Measurements from ENCODE around the gene ASIC5. TPM values are rescaled to one million over a fixed set of nuclear protein-coding genes. Genes with fewer than 3 reads are reported as not detected.
"Not testable (repeated sequence)": the region's sequence is repeated elsewhere in the genome, so short reads cannot be mapped to it uniquely, and the experiment has no call there.

The ASIC5 gene
- total RNA-seq, 5 donors from 2014 or later (not counting 1 experiment from before 2014, with no cell fraction given), result not detected

DNA sequence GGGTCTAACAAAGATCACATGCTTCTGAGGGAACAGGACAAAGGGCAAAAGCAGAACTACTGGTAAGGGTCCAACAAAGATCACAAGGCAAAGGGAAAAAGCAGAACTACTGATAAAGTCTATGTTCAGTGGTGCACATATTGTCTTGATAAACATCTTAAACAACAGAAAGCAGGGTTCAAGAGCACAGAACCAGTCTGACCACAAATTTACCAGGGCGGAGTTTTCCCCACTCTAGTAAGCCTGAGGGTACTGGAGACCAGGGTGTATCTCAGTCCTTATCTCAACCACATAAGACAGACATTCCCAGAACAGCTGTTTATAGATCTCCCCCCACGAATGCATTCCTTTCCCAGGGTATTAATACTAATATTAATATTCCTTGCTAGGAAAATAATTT, 32.3 kb upstream of the ASIC5 start:
- no CpG with 5 or more reads among the region's 2 CpGs for WGBS (ENCODE audit: insufficient coverage)
- H3K4me1 Mint-ChIP-seq; DNase-seq; H3K36me3 Mint-ChIP-seq; H3K27ac Mint-ChIP-seq; POLR2A ChIA-PET; H3K27ac ChIP-seq (ENCODE audit: low read length); H3K4me3 Mint-ChIP-seq; H3K9me3 ChIP-seq; ATAC-seq (replicated peaks in 1 of 4); H3K27me3 ChIP-seq (replicated peaks in 1 of 2; ENCODE audit: control insufficient read depth in 2 of 2, extremely low read depth in 1 of 2, insufficient read depth in 2 of 2, low read length in 1 of 2); H3K36me3 ChIP-seq (ENCODE audit: control insufficient read depth in 2 of 2, extremely low read depth in 1 of 2, insufficient read depth in 1 of 2, low read length in 1 of 2); CTCF ChIA-PET; H3K27me3 Mint-ChIP-seq; H3K4me1 ChIP-seq (ENCODE audit: control insufficient read depth in 1 of 2, extremely low read depth in 1 of 2, insufficient read depth in 2 of 2, low read length in 2 of 2); H3K4me3 ChIP-seq (ENCODE audit: control insufficient read depth in 1 of 2, extremely low read depth in 1 of 2, low read length in 1 of 2): not testable (repeated sequence)
- H3K9me3 Mint-ChIP-seq, result peaks cover 0 to 12% (median 6%) of the 10 kb centered on the region in 3 donors

DNA sequence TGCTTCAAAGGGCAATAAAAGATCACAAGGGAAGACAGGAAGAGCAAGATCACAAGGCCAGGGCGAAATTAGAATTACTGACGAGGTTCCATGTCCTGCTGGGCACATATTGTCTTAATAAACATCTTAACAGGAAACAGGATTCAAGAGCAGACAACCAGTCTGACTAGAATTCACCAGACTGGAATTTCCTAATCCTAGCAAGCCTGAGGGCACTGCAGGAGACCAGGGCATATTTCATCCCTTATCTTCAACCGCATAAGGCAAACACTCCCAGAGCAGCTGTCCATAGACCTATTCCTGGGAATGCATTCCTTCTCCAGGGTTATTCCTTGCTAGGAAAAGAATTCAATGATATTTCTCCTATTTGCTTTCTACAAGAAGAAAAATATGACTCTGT, 25.0 kb upstream of the ASIC5 start:
- no peak overlapping the region for H3K27ac ChIP-seq (ENCODE audit: low read length)
- ChIA-PET CTCF (no interaction called here), POLR2A (no interaction called here)
- H3K4me1 ChIP-seq (ENCODE audit: control insufficient read depth in 1 of 2, extremely low read depth in 1 of 2, insufficient read depth in 2 of 2, low read length in 2 of 2), result no peaks in the 10 kb centered on the region
- 77% methylated on average over 3 of the region's 3 CpGs for WGBS (ENCODE audit: insufficient coverage)
- H3K4me1 Mint-ChIP-seq, result no peaks in the 10 kb centered on the region
- DNase-seq (no peak), ATAC-seq (replicated peaks in 1 of 4) (no peak)
- no peak overlapping the region for H3K4me3 Mint-ChIP-seq
- H3K27me3 ChIP-seq (replicated peaks in 1 of 2; ENCODE audit: control insufficient read depth in 2 of 2, extremely low read depth in 1 of 2, insufficient read depth in 2 of 2, low read length in 1 of 2), result no peaks in the 10 kb centered on the region
- no peaks in the 10 kb centered on the region for H3K36me3 Mint-ChIP-seq
- H3K4me3 ChIP-seq (ENCODE audit: control insufficient read depth in 1 of 2, extremely low read depth in 1 of 2, low read length in 1 of 2), result no peak overlapping the region
- no peaks in the 10 kb centered on the region for H3K36me3 ChIP-seq (ENCODE audit: control insufficient read depth in 2 of 2, extremely low read depth in 1 of 2, insufficient read depth in 1 of 2, low read length in 1 of 2)
- H3K27ac Mint-ChIP-seq, result no peak overlapping the region
- peaks cover 0 to 6% (median 3%) of the 10 kb centered on the region in 3 donors for H3K9me3 Mint-ChIP-seq
- no peaks in the 10 kb centered on the region for H3K9me3 ChIP-seq
- H3K27me3 Mint-ChIP-seq, result peaks cover 16 to 19% of the 10 kb centered on the region in 2 donors

DNA sequence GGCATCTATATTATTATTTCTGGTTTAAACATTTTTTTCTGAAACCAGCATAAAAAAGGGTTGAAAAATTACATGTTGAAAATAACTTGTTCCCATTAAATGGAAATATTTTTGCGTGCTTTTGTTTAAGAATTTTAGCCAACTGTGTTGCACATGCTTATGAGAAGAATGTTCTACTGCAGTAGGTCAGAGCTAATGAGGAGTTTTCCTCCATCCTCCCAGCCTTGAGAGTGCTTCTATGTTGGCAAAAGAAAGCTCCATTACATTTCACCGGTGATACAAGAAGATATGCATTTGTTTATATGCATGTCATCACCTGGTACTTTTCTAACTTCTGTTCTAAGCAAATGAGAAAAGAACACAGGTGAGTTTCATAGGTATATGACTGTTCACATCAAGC, 23.9 kb upstream of the ASIC5 start:
- Mint-ChIP-seq H3K27me3 (peaks cover 16 to 19% of the 10 kb centered on the region in 2 donors), H3K36me3 (no peaks in the 10 kb centered on the region), H3K4me1 (no peaks in the 10 kb centered on the region), H3K9me3 (peaks cover 0 to 6% (median 0%) of the 10 kb centered on the region in 3 donors), H3K27ac (no peak overlapping the region), H3K4me3 (no peak overlapping the region)
- no peak overlapping the region for H3K27ac ChIP-seq (ENCODE audit: low read length)
- ATAC-seq (replicated peaks in 1 of 4) (no peak), DNase-seq (no peak)
- H3K27me3 ChIP-seq (replicated peaks in 1 of 2; ENCODE audit: control insufficient read depth in 2 of 2, extremely low read depth in 1 of 2, insufficient read depth in 2 of 2, low read length in 1 of 2), result no peaks in the 10 kb centered on the region
- ChIA-PET CTCF (no interaction called here), POLR2A (interaction anchor here in 1 of 2 donors (0.6 kb wide), 1 partner anchor 9 kb away, joined by 3 read pairs; no protein-coding TSS in a partner anchor)
- no peaks in the 10 kb centered on the region for H3K4me1 ChIP-seq (ENCODE audit: control insufficient read depth in 1 of 2, extremely low read depth in 1 of 2, insufficient read depth in 2 of 2, low read length in 2 of 2)
- H3K4me3 ChIP-seq (ENCODE audit: control insufficient read depth in 1 of 2, extremely low read depth in 1 of 2, low read length in 1 of 2), result no peak overlapping the region
- no peaks in the 10 kb centered on the region for H3K36me3 ChIP-seq (ENCODE audit: control insufficient read depth in 2 of 2, extremely low read depth in 1 of 2, insufficient read depth in 1 of 2, low read length in 1 of 2)
- WGBS (ENCODE audit: insufficient coverage), result 67% methylated on average over 1 of the region's 2 CpGs
- H3K9me3 ChIP-seq, result no peaks in the 10 kb centered on the region

DNA sequence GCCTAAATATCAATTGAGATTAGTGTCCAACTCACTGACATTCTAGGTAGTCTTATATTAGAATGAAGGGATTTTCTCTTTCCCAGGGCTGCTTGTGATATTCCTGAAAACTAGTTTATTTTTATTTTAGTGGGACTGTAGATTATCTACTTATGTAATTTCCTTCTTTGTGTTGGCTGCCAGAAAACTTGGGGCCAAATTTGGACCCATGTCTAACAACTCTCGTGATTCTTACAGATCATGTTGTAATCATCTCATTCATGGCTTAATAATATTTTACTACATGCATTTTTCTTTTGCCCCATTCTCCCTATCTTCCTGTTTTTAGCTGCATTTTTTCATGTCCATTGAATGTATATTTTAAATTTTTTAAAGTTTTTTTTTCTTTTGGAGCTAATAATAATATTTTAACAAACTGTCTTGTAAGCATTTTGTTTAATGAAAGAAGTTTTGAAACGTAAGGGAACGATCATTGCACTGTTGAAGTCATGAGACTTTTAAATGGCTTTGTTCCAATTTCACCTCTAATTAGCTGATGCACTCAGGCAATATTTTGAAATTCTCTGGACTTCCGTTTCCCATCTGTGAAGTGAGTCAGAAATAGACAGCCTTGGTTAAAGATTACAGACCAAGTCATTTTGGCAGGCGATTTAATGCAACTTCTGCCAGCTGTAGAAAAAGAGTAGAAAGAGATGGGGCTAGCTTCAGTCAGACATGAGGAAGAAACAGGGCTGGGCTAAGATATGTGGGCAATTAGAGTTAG, 23.1 kb upstream of the ASIC5 start:
- no peak for DNase-seq
- Histone ChIP-seq H3K4me3 (ENCODE audit: control insufficient read depth in 1 of 2, extremely low read depth in 1 of 2, low read length in 1 of 2) (no peak overlapping the region), H3K9me3 (no peaks in the 10 kb centered on the region), H3K27me3 (replicated peaks in 1 of 2; ENCODE audit: control insufficient read depth in 2 of 2, extremely low read depth in 1 of 2, insufficient read depth in 2 of 2, low read length in 1 of 2) (no peaks in the 10 kb centered on the region), H3K4me1 (ENCODE audit: control insufficient read depth in 1 of 2, extremely low read depth in 1 of 2, insufficient read depth in 2 of 2, low read length in 2 of 2) (no peaks in the 10 kb centered on the region), H3K36me3 (ENCODE audit: control insufficient read depth in 2 of 2, extremely low read depth in 1 of 2, insufficient read depth in 1 of 2, low read length in 1 of 2) (no peaks in the 10 kb centered on the region), H3K27ac (ENCODE audit: low read length) (no peak overlapping the region)
- Mint-ChIP-seq H3K27ac (no peak overlapping the region), H3K9me3 (peaks cover 0 to 6% (median 0%) of the 10 kb centered on the region in 3 donors), H3K27me3 (peaks cover 16 to 18% of the 10 kb centered on the region in 2 donors), H3K36me3 (no peaks in the 10 kb centered on the region), H3K4me3 (no peak overlapping the region), H3K4me1 (no peaks in the 10 kb centered on the region)
- CTCF ChIA-PET, result interaction anchor here in 1 of 2 donors (0.6 kb wide), 1 partner anchor 1388 kb away, joined by 3 read pairs; no protein-coding TSS in a partner anchor
- ATAC-seq (replicated peaks in 1 of 4), result no peak
- 75% methylated on average over 2 of the region's 5 CpGs for WGBS (ENCODE audit: insufficient coverage)
- POLR2A ChIA-PET, result interaction anchor here in 1 of 2 donors (0.6 kb wide), 1 partner anchor 8 kb away, joined by 3 read pairs; no protein-coding TSS in a partner anchor

DNA sequence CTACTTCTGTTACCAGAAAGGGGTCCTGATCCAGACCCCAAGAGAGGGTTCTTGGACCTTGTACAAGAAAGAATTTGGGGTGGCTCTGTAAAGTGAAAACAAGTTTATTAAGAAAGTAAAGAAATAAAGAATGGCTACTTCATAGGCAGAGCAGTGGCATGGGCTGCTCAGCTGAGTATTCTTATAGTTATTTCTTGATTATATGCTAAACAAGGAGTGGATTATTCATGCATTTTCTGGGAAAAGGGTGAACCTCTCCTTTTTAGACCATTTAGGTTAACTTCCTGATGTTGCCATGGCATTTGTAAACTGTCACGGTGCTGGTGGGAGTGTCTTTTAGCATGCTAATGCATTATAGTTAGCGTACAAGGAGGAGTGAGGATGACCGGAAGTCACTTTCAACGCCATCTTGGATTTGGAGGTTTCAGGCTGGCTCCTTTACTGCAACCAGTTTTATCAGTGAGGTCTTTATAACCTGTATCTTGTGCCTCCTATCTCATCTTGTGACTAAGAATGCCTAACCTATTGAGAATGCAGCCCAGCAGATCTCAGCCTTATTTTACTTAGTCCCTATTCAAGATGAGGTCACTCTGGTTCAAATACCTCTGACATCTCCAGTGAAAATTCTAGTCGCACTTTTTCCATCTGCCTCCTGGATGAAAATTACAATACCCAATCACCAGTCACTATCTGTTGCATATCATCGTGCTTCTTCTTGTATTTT, 21.9 kb upstream of the ASIC5 start:
- H3K9me3 ChIP-seq, result no peaks in the 10 kb centered on the region
- H3K27ac ChIP-seq (ENCODE audit: low read length), result no peak overlapping the region
- CTCF ChIA-PET, result no interaction called here
- no peaks in the 10 kb centered on the region for H3K36me3 ChIP-seq (ENCODE audit: control insufficient read depth in 2 of 2, extremely low read depth in 1 of 2, insufficient read depth in 1 of 2, low read length in 1 of 2)
- ATAC-seq (replicated peaks in 1 of 4), result no peak
- POLR2A ChIA-PET, result no interaction called here
- peaks cover 0 to 2% of the 10 kb centered on the region in 2 experiments for H3K27me3 ChIP-seq (replicated peaks in 1 of 2; ENCODE audit: control insufficient read depth in 2 of 2, extremely low read depth in 1 of 2, insufficient read depth in 2 of 2, low read length in 1 of 2)
- no CpG with 5 or more reads among the region's 6 CpGs for WGBS (ENCODE audit: insufficient coverage)
- peaks cover 0 to 10% (median 0%) of the 10 kb centered on the region in 3 donors for H3K9me3 Mint-ChIP-seq
- H3K27ac Mint-ChIP-seq, result no peak overlapping the region
- no peaks in the 10 kb centered on the region for H3K4me1 ChIP-seq (ENCODE audit: control insufficient read depth in 1 of 2, extremely low read depth in 1 of 2, insufficient read depth in 2 of 2, low read length in 2 of 2)
- no peak overlapping the region for H3K4me3 ChIP-seq (ENCODE audit: control insufficient read depth in 1 of 2, extremely low read depth in 1 of 2, low read length in 1 of 2)
- no peaks in the 10 kb centered on the region for H3K36me3 Mint-ChIP-seq
- no peaks in the 10 kb centered on the region for H3K4me1 Mint-ChIP-seq
- H3K27me3 Mint-ChIP-seq, result peaks cover 15 to 16% of the 10 kb centered on the region in 2 donors
- no peak overlapping the region for H3K4me3 Mint-ChIP-seq
- DNase-seq, result no peak

DNA sequence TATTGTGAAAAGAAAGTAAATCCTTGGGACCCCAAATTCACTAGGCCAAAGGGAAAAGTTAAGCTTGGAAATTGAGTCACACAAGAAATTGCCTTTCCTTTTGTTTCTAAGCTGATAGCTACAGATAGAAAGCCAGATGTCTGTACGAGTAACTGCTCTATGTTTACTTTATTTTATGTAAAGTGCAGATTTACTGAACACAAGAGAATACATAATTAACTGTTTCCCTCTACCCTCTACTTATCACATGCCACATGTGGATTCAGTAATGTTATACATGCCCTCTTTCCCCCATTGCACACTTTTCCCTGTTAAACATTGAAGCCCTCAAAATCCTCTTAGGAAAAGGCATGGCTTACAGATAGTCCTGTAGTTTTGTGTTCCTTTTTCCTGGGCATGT, 21.0 kb upstream of the ASIC5 start:
- H3K27ac ChIP-seq (ENCODE audit: low read length), result no peak overlapping the region
- peaks cover 9 to 15% of the 10 kb centered on the region in 2 donors for H3K27me3 Mint-ChIP-seq
- no peak for ATAC-seq (replicated peaks in 1 of 4)
- CTCF ChIA-PET, result no interaction called here
- no peak overlapping the region for H3K4me3 ChIP-seq (ENCODE audit: control insufficient read depth in 1 of 2, extremely low read depth in 1 of 2, low read length in 1 of 2)
- H3K27ac Mint-ChIP-seq, result no peak overlapping the region
- no peaks in the 10 kb centered on the region for H3K4me1 Mint-ChIP-seq
- H3K36me3 Mint-ChIP-seq, result no peaks in the 10 kb centered on the region
- H3K4me1 ChIP-seq (ENCODE audit: control insufficient read depth in 1 of 2, extremely low read depth in 1 of 2, insufficient read depth in 2 of 2, low read length in 2 of 2), result no peaks in the 10 kb centered on the region
- POLR2A ChIA-PET, result no interaction called here
- H3K9me3 Mint-ChIP-seq, result peaks cover 0 to 9% (median 0%) of the 10 kb centered on the region in 3 donors
- H3K27me3 ChIP-seq (replicated peaks in 1 of 2; ENCODE audit: control insufficient read depth in 2 of 2, extremely low read depth in 1 of 2, insufficient read depth in 2 of 2, low read length in 1 of 2), result peaks cover 0 to 2% of the 10 kb centered on the region in 2 experiments
- no peak overlapping the region for H3K4me3 Mint-ChIP-seq
- no peak for DNase-seq
- no peaks in the 10 kb centered on the region for H3K9me3 ChIP-seq
- H3K36me3 ChIP-seq (ENCODE audit: control insufficient read depth in 2 of 2, extremely low read depth in 1 of 2, insufficient read depth in 1 of 2, low read length in 1 of 2), result no peaks in the 10 kb centered on the region
- WGBS (ENCODE audit: insufficient coverage), result no CpG with 5 or more reads among the region's 1 CpG
